Measurements from ENCODE around the gene KLK4.

KLK4 gene

DNA sequence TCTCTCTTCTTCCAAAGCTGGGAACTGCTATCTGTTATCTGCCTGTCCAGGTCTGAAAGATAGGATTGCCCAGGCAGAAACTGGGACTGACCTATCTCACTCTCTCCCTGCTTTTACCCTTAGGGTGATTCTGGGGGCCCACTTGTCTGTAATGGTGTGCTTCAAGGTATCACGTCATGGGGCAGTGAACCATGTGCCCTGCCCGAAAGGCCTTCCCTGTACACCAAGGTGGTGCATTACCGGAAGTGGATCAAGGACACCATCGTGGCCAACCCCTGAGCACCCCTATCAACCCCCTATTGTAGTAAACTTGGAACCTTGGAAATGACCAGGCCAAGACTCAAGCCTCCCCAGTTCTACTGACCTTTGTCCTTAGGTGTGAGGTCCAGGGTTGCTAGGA lies 51.3 kb downstream of the KLK4 start:
- no peaks in the 10 kb centered on the region for H3K36me3 ChIP-seq (ENCODE audit: insufficient read depth, low read length)
- H2AFZ ChIP-seq (ENCODE audit: low read length, unreplicated experiment), result no peak overlapping the region
- H3K4me1 ChIP-seq (ENCODE audit: control insufficient read depth, insufficient read depth, low read length, unreplicated experiment), result no peaks in the 10 kb centered on the region
- no peak overlapping the region for H3K4me3 ChIP-seq (ENCODE audit: low read depth, low read length)
- peaks cover 52% of the 10 kb centered on the region for H3K27me3 ChIP-seq (ENCODE audit: insufficient read depth, low read length)
- no peak overlapping the region for H3K27ac ChIP-seq (ENCODE audit: low read depth, low read length)
- H3K79me2 ChIP-seq (ENCODE audit: control insufficient read depth, insufficient read depth, low read length, unreplicated experiment), result no peaks in the 10 kb centered on the region

GRCh38 chr19:50858886-50859285 lies 52.3 kb downstream of the KLK4 start:
- H3K36me3 ChIP-seq (ENCODE audit: insufficient read depth, low read length), result no peaks in the 10 kb centered on the region
- H3K27ac ChIP-seq (ENCODE audit: low read depth, low read length), result no peak overlapping the region
- no peak overlapping the region for H3K4me3 ChIP-seq (ENCODE audit: low read depth, low read length)
- H3K4me1 ChIP-seq (ENCODE audit: control insufficient read depth, insufficient read depth, low read length, unreplicated experiment), result no peaks in the 10 kb centered on the region
- H2AFZ ChIP-seq (ENCODE audit: low read length, unreplicated experiment), result no peak overlapping the region
- H3K79me2 ChIP-seq (ENCODE audit: control insufficient read depth, insufficient read depth, low read length, unreplicated experiment), result no peaks in the 10 kb centered on the region
- peaks cover 46% of the 10 kb centered on the region for H3K27me3 ChIP-seq (ENCODE audit: insufficient read depth, low read length)

- H3K36me3 ChIP-seq (ENCODE audit: insufficient read depth, low read length), result no peaks in the 10 kb centered on the region
- H3K4me1 ChIP-seq (ENCODE audit: control insufficient read depth, insufficient read depth, low read length, unreplicated experiment), result no peaks in the 10 kb centered on the region
- H3K27me3 ChIP-seq (ENCODE audit: insufficient read depth, low read length), result peaks cover 41% of the 10 kb centered on the region
- H3K79me2 ChIP-seq (ENCODE audit: control insufficient read depth, insufficient read depth, low read length, unreplicated experiment), result no peaks in the 10 kb centered on the region
- no peak overlapping the region for H2AFZ ChIP-seq (ENCODE audit: low read length, unreplicated experiment)
- H3K27ac ChIP-seq (ENCODE audit: low read depth, low read length), result no peak overlapping the region
- H3K4me3 ChIP-seq (ENCODE audit: low read depth, low read length), result no peak overlapping the region
Observed at GRCh38 chr19:50857366-50857765, 53.8 kb downstream of the KLK4 start.
